ENCODE data around the gene DERL3. TPM values are rescaled to one million over a fixed set of nuclear protein-coding genes. Genes with fewer than 3 reads are reported as not detected.

The DERL3 gene
- total and polyA plus RNA-seq, 8 donors: 0.45 to 24.5 (median 7.1) TPM

- intact Hi-C loops (cut with DNase I; ENCODE audit: low total_unique reads): no loop called here
- DNase-seq: peak; percentile 94 to 97
- 0 to 1% (median 0%) methylated on average over 9 to 97 of the region's 97 CpGs for WGBS, 5 donors
- peak within 1 kb of the TSS; percentile 98 to 100 (median 100) for H3K27ac ChIP-seq
- H3K4me1 ChIP-seq: peaks cover 32 to 69% (median 63%) of the 10 kb centered on the region in 4 donors
- no peaks in the 10 kb centered on the region for H3K9me3 ChIP-seq
- H3K27me3 ChIP-seq: no peaks in the 10 kb centered on the region
- TF ChIP-seq POLR2AphosphoS5 (IDR thresholded peaks at IDR 0.05): peak; percentile 40 to 84 (median 75)
- peak in 1 of 4 donors; percentile 30 for TF ChIP-seq POLR2A (IDR thresholded peaks at IDR 0.05)
- no peak for TF ChIP-seq EP300 (IDR thresholded peaks at IDR 0.05)
- H3K4me3 ChIP-seq: peak within 1 kb of the TSS; percentile 61 to 96 (median 86)
- peaks cover 6 to 8% (median 7%) of the 10 kb centered on the region in 4 donors for H3K36me3 ChIP-seq
Measured at GRCh38 chr22:23786752-23787599, 51.8 kb downstream of the DERL3 start, which contains the start of gene SMARCB1. SMARCB1 (plus strand) TSS chr22:23786966; CDS start chr22:23787170, 204 bp downstream.

DNA sequence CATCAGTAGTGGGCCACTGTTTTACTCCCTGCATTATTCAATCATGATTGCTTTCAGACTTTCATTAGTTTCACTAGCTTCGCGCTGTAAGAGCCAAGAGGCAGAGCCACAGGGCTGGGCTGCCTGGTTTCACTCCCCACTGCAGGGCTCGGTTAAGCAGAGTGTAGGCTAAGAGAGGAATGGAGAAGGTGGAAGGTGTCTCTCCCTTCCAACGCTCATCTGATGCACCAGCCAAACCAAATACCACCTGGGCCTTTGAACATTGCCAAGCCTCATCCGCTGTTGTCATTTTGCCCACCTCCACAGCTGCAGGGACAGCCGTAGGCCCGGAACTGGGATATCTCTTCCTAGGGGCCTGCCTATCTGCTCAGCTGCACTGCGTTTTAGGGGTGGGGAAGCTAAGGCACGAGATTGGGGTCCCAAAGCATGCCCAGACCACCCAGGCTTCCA, 52.5 kb downstream of the DERL3 start:
- intact Hi-C loops (cut with DNase I; ENCODE audit: low total_unique reads): no loop called here
- DNase-seq: no peak
- Histone ChIP-seq H3K27me3 (no peaks in the 10 kb centered on the region), H3K4me1 (peaks cover 27 to 62% (median 58%) of the 10 kb centered on the region in 4 donors), H3K36me3 (peaks cover 0 to under 1% (median under 1%) of the 10 kb centered on the region in 4 donors), H3K27ac (peak overlapping the region; percentile 98 to 100 (median 100)), H3K9me3 (no peaks in the 10 kb centered on the region), H3K4me3 (peak overlapping the region; percentile 61 to 96 (median 86))
- 44 to 67% (median 52%) methylated on average over 5 to 9 of the region's 9 CpGs for WGBS, 5 donors
- TF ChIP-seq EP300 (IDR thresholded peaks at IDR 0.05): no peak
- TF ChIP-seq CTCF (IDR thresholded peaks at IDR 0.05): no peak
- no peak for TF ChIP-seq POLR2A (IDR thresholded peaks at IDR 0.05)
- no peak for TF ChIP-seq POLR2AphosphoS5 (IDR thresholded peaks at IDR 0.05)

Small RNA genes within 50 kb of the gene (small RNA-seq; reads per million reads assigned to genes)
- gene RN7SL268P: 0 reads per million in 4 donors

Other genes starting within 250 kb of the DERL3 start
- gene DRICH1, start 206.7 kb downstream of the DERL3 start, total RNA-seq: 10 to 100 TPM in 1 of 5 donors, under 1 TPM in 1, not detected in 3; 0.92 to 49.0 TPM
- under 1 TPM in 2 of 3 donors, not detected in 1; 0.28 to 0.93 TPM for gene DRICH1, start 206.7 kb downstream of the DERL3 start, polyA plus RNA-seq
- gene RGL4, start 148.0 kb downstream of the DERL3 start, total RNA-seq: 1 to 10 TPM in 2 of 5 donors, not detected in 3; 2.9 to 5.9 TPM
- gene RGL4, start 148.0 kb downstream of the DERL3 start, polyA plus RNA-seq: 1 to 10 TPM in 1 of 3 donors, under 1 TPM in 1, not detected in 1; 0.65 to 2.9 TPM
- gene ZNF70, start 87.9 kb downstream of the DERL3 start, total RNA-seq: 1 to 10 TPM in 4 of 5 donors, under 1 TPM in 1; 0.87 to 9.4 (median 4.5) TPM
- under 1 TPM; 0.58 to 0.68 (median 0.61) TPM for gene ZNF70, start 87.9 kb downstream of the DERL3 start, polyA plus RNA-seq
- not detected for gene VPREB3, start 84.6 kb downstream of the DERL3 start, total RNA-seq
- 1 to 10 TPM; 1.1 to 8.7 (median 7.8) TPM for gene VPREB3, start 84.6 kb downstream of the DERL3 start, polyA plus RNA-seq
- gene C22orf15, start 76.0 kb downstream of the DERL3 start, total RNA-seq: not detected
- gene C22orf15, start 76.0 kb downstream of the DERL3 start, polyA plus RNA-seq: under 1 TPM in 1 of 3 donors, not detected in 2; 0.05 TPM
- gene CHCHD10, start 71.0 kb downstream of the DERL3 start, total RNA-seq: 100 to 1,000 TPM in 1 of 5 donors, 10 to 100 TPM in 2, 1 to 10 TPM in 2; 5.8 to 589 (median 43.2) TPM
- 100 to 1,000 TPM; 159 to 204 (median 168) TPM for gene CHCHD10, start 71.0 kb downstream of the DERL3 start, polyA plus RNA-seq
- gene MMP11, start 66.2 kb downstream of the DERL3 start, total RNA-seq: 10 to 100 TPM in 1 of 5 donors, 1 to 10 TPM in 2, not detected in 2; 2.3 to 54.2 (median 5.3) TPM
- gene MMP11, start 66.2 kb downstream of the DERL3 start, polyA plus RNA-seq: 1 to 10 TPM in 2 of 3 donors, under 1 TPM in 1; 0.50 to 2.0 (median 2.0) TPM
- 10 to 100 TPM; 13.4 to 74.6 (median 48.2) TPM for gene SMARCB1, start 52.0 kb downstream of the DERL3 start, total RNA-seq
- gene SMARCB1, start 52.0 kb downstream of the DERL3 start, polyA plus RNA-seq: 10 to 100 TPM; 34.0 to 44.4 (median 37.2) TPM
- gene SLC2A11, start 18.9 kb upstream of the DERL3 start, total RNA-seq: 10 to 100 TPM in 1 of 5 donors, 1 to 10 TPM in 4; 3.2 to 10.3 (median 6.6) TPM
- gene SLC2A11, start 18.9 kb upstream of the DERL3 start, polyA plus RNA-seq: 1 to 10 TPM; 5.8 to 9.1 (median 6.7) TPM
- 100 to 1,000 TPM in 4 of 5 donors, 10 to 100 TPM in 1; 59.5 to 293 (median 214) TPM for gene MIF, start 55.4 kb upstream of the DERL3 start, total RNA-seq
- gene MIF, start 55.4 kb upstream of the DERL3 start, polyA plus RNA-seq: 100 to 1,000 TPM; 496 to 940 (median 891) TPM
- 10 to 100 TPM in 1 of 5 donors, 1 to 10 TPM in 1, not detected in 3; 1.7 to 30.0 TPM for gene GSTT2B, start 122.2 kb upstream of the DERL3 start, total RNA-seq
- gene GSTT2B, start 122.2 kb upstream of the DERL3 start, polyA plus RNA-seq: 10 to 100 TPM in 2 of 3 donors, 1 to 10 TPM in 1; 3.5 to 45.8 (median 10.1) TPM
- 10 to 100 TPM in 1 of 5 donors, 1 to 10 TPM in 2, not detected in 2; 3.0 to 53.6 (median 4.2) TPM for gene DDTL, start 127.9 kb upstream of the DERL3 start, total RNA-seq
- gene DDTL, start 127.9 kb upstream of the DERL3 start, polyA plus RNA-seq: 1 to 10 TPM; 2.7 to 6.0 (median 4.9) TPM
- gene DDT, start 135.4 kb upstream of the DERL3 start, total RNA-seq: 100 to 1,000 TPM in 4 of 5 donors, 10 to 100 TPM in 1; 72.5 to 534 (median 196) TPM
- gene DDT, start 135.4 kb upstream of the DERL3 start, polyA plus RNA-seq: 100 to 1,000 TPM; 266 to 486 (median 374) TPM
- not detected for gene GSTT2, start 141.1 kb upstream of the DERL3 start, total RNA-seq
- gene GSTT2, start 141.1 kb upstream of the DERL3 start, polyA plus RNA-seq: 1 to 10 TPM in 1 of 3 donors, not detected in 2; 8.6 TPM
- not detected for gene GSTT4, start 166.4 kb upstream of the DERL3 start, total RNA-seq
- gene GSTT4, start 166.4 kb upstream of the DERL3 start, polyA plus RNA-seq: not detected
- 100 to 1,000 TPM in 2 of 5 donors, 10 to 100 TPM in 3; 39.7 to 623 (median 93.7) TPM for gene CABIN1, start 172.3 kb upstream of the DERL3 start, total RNA-seq
- 10 to 100 TPM; 14.8 to 25.9 (median 20.2) TPM for gene CABIN1, start 172.3 kb upstream of the DERL3 start, polyA plus RNA-seq

Measured in stomach (tissue), 9 donors.